GM03348 (cell line): ENCODE data around the gene KIT.

Experiments
- DNase-seq: peaks from one replicate; pipeline ENCODE4 v3.0.0; 2012; ENCODE audit warnings: low spot score

KIT gene

GRCh38 chr4:54745031-54745770, 87.4 kb downstream of the KIT start:
- no peak for DNase-seq

GRCh38 chr4:54746218-54746617, 88.5 kb downstream of the KIT start:
- peak; percentile 25 for DNase-seq

GRCh38 chr4:54750341-54750740, 92.6 kb downstream of the KIT start:
- DNase-seq: no peak

- peak; percentile 7 for DNase-seq
Measured at GRCh38 chr4:54754394-54754793, 96.6 kb downstream of the KIT start.

- no peak for DNase-seq
Measured at GRCh38 chr4:54764476-54764875, 106.7 kb downstream of the KIT start.

- DNase-seq: no peak
Measured at GRCh38 chr4:54767376-54767775, 109.6 kb downstream of the KIT start.

- DNase-seq: no peak
Measured at GRCh38 chr4:54773022-54773421, 115.3 kb downstream of the KIT start.

- DNase-seq: no peak
Measured at GRCh38 chr4:54779036-54779435, 121.3 kb downstream of the KIT start.

- DNase-seq: no peak
Measured at GRCh38 chr4:54779476-54780148, 121.9 kb downstream of the KIT start.

GRCh38 chr4:54780149-54780495, 122.4 kb downstream of the KIT start:
- DNase-seq: no peak

GRCh38 chr4:54781756-54782155, 124.0 kb downstream of the KIT start:
- DNase-seq: peak; percentile 26

GRCh38 chr4:54783402-54784110, 125.8 kb downstream of the KIT start:
- no peak for DNase-seq

GRCh38 chr4:54784161-54784671, 126.5 kb downstream of the KIT start:
- DNase-seq: peak; percentile 88
